Right lobe of liver (tissue), 6 donors: ENCODE results near the gene CX3CL1. TPM values are rescaled to one million over a fixed set of nuclear protein-coding genes. Genes with fewer than 3 reads are reported as not detected.

Experiments
- ATAC-seq, 4 donors: fragments of 200-7000 bp; cut with Tn5 transposase; one replicate each; pipeline ENCODE4 v1.9.1; 2020; ENCODE audit warnings: mild to moderate bottlenecking in 4 of 4, moderate library complexity in 4 of 4
- DNase-seq, 3 donors: peaks; one replicate each; pipeline ENCODE4 v3.0.0-alpha.2; 2020
- H3K27ac ChIP-seq, 3 donors: fragments of 200-600 bp; one replicate each; pipeline ENCODE4 v1.8.0; 2022
- H3K27me3 ChIP-seq, 2 donors: fragments of 200-600 bp; one replicate each; pipeline ENCODE4 v1.8.0; 2022
- H3K36me3 ChIP-seq, 4 donors: fragments of 200-600 bp; sonication (generic) in 1 of 4; one replicate each; pipeline versions ENCODE4 v1.5.1 to v1.8.0; 2017 to 2022; ENCODE audit warnings: control low read depth in 1 of 4
- H3K4me1 ChIP-seq, 4 donors: fragments of 200-600 bp; sonication (generic) in 1 of 4; one replicate each; pipeline versions ENCODE4 v1.5.1 to v1.8.0; 2017 to 2022; ENCODE audit warnings: control low read depth in 1 of 4
- H3K4me3 ChIP-seq, 3 donors: fragments of 200-600 bp; one replicate each; pipeline ENCODE4 v1.8.0; 2022
- H3K9me3 ChIP-seq, 4 donors: fragments of 200-600 bp; sonication (generic) in 1 of 4; one replicate each; pipeline versions ENCODE4 v1.5.1 to v1.8.0; 2017 to 2022; ENCODE audit warnings: control low read depth in 1 of 4
- POLR2A ChIP-seq: fragments of 450-650 bp; IDR thresholded peaks from one replicate; pipeline ENCODE4 v1.6.1; 2017; ENCODE audit warnings: antibody characterized with exemption, mild to moderate bottlenecking
- WGBS: methylation state at CpG from one replicate; pipeline ENCODE4 v1.1.6; 2018; ENCODE audit warnings: low coverage, low lambda C conversion rate; ENCODE audit not compliant: insufficient coverage; ENCODE audit errors: missing lambda C conversion rate; 5-methylcytosine and 5-hydroxymethylcytosine counted together
- intact Hi-C, 2 donors: fragments of 100-400 bp; cut with DNase I; formaldehyde crosslinking; loops; one replicate each; pipeline versions ENCODE4 v1.11.2 to v1.14.1; 2022
- total RNA-seq, 6 experiments: library from RNA; depleted of rRNA in 2 of 6; stranded (reverse); fragments of >200 nt in 2 of 6; fragmentation: NEBNext Ultra II Directional in 3 of 6; extraction: Animal tissue kit (Norgen Biotek cat#: 25700) in 3 of 6; gene quantifications; one replicate each; pipeline versions ENCODE4 v1.1.0 to v1.2.4, GENCODE V29; 2016 to 2023
- TF ChIP-seq, protein P1 (sequence below), 4 donors: fragments of 200-600 bp in 3 of 4; fragments of 450-650 bp in 1 of 4; IDR thresholded peaks; one replicate each; pipeline versions ENCODE4 v1.5.1 to v1.8.0; 2016 to 2022; ENCODE audit warnings: antibody characterized with exemption in 4 of 4, mild to moderate bottlenecking in 2 of 4
- donor health status: DM: no; HTN: yes; CAD: no.
- donor health status: DM: no; HTN: no; CAD: no.
- donor health status: DM: no; HTN: no; CAD: no.
- donor health status: DM: no; HTN: yes; CAD: no.
- donor health status: DM: no; HTN: yes; CAD: no.

CX3CL1 gene
- total RNA-seq, 6 experiments from 2014 or later, result 3.3 to 20.5 (median 9.8) TPM

DNA sequence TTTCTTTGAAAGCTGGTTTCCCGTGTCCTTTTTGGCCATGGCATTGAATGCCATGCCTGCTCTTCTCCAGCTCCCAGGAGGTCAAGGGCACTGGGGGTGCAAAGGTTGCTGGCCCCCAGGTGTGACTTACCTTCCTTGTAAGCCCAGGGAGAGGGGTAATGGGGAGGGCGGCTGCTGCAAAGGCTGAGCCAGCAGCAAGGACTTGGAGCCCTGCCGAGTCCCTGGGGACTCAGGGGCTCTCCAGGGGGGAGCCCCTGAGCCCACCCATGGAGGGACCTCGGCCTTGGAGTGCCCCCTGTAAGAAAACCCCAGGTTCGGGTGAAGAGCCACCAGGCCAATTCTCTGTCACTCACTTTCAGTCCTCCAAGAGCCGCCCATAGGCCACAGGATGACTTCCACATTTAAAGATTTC is 19.6 kb upstream of the CX3CL1 start:
- no peak for DNase-seq
- no peak for TF ChIP-seq POLR2A
- TF ChIP-seq, protein P1, sequence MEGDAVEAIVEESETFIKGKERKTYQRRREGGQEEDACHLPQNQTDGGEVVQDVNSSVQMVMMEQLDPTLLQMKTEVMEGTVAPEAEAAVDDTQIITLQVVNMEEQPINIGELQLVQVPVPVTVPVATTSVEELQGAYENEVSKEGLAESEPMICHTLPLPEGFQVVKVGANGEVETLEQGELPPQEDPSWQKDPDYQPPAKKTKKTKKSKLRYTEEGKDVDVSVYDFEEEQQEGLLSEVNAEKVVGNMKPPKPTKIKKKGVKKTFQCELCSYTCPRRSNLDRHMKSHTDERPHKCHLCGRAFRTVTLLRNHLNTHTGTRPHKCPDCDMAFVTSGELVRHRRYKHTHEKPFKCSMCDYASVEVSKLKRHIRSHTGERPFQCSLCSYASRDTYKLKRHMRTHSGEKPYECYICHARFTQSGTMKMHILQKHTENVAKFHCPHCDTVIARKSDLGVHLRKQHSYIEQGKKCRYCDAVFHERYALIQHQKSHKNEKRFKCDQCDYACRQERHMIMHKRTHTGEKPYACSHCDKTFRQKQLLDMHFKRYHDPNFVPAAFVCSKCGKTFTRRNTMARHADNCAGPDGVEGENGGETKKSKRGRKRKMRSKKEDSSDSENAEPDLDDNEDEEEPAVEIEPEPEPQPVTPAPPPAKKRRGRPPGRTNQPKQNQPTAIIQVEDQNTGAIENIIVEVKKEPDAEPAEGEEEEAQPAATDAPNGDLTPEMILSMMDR (IDR thresholded peaks at IDR 0.05), result no peak

DNA sequence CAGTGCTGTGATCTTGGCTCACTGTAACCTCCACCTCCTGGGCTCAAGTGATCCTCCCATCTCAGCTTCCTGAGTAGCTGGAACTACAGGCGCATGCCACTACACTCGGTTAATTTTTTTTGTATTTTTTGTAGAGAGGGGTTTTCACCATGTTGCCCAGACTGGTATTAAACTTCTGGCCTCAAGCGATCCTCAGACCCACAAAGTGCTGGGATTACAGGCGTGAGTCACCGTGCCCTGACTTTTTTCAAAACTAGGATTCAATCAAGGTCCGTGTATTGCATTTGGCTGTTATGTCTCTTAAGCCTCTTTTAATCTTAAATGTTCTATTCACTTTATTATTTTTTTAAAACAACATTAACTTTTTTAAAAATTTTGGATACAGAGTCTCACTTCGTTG is 18.0 kb upstream of the CX3CL1 start:
- Histone ChIP-seq H3K27me3 (no peaks in the 10 kb centered on the region), H3K27ac (no peak overlapping the region), H3K36me3 (no peaks in the 10 kb centered on the region), H3K9me3 (no peaks in the 10 kb centered on the region), H3K4me1 (no peaks in the 10 kb centered on the region), H3K4me3 (no peak overlapping the region)
- TF ChIP-seq POLR2A, result no peak
- TF ChIP-seq, protein P1 (IDR thresholded peaks at IDR 0.05), result no peak
- intact Hi-C loops, result no loop called here
- WGBS, result 86% methylated on average over 7 of the region's 7 CpGs
- no peak for ATAC-seq
- no peak for DNase-seq

More for the DNA sequence above, 19.6 kb upstream of the CX3CL1 start:
- intact Hi-C loops, result no loop called here
- 69% methylated on average over 3 of the region's 6 CpGs for WGBS
- Histone ChIP-seq H3K4me3 (no peak overlapping the region), H3K9me3 (no peaks in the 10 kb centered on the region), H3K27me3 (no peaks in the 10 kb centered on the region), H3K27ac (no peak overlapping the region), H3K36me3 (no peaks in the 10 kb centered on the region), H3K4me1 (no peaks in the 10 kb centered on the region)
- ATAC-seq, result peak in 1 of 4 donors; percentile 29

DNA sequence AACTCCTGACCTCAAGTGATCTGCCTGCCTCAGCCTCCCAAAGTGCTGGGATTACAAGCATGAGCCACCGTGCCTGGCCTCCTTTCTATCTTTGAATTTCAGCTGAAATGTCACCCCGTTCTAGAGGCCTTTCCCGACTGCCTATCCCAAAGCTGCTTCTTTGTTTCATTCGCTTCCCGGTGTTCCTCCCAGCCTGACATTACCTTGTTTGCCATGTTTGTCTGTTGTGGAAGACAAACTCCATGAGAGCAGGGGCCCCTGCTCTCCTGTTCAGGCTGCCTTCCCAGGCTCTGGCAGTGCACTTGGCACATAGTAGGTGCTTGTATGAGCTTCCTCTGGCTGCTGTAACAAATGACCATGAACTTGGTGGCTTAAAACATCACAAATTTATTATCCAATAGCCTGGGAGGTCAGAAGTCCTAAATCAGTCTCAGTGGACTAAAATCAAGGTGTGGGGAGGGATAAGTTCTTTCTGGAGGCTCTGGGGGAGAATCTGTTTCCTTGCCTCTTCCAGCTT is 16.3 kb upstream of the CX3CL1 start:
- H3K4me3 ChIP-seq, result no peak overlapping the region
- no peaks in the 10 kb centered on the region for H3K36me3 ChIP-seq
- no peak for TF ChIP-seq POLR2A
- TF ChIP-seq, protein P1 (IDR thresholded peaks at IDR 0.05), result no peak
- intact Hi-C loops, result no loop called here
- ATAC-seq (no peak), DNase-seq (no peak)
- no peaks in the 10 kb centered on the region for H3K27me3 ChIP-seq
- no peak overlapping the region for H3K27ac ChIP-seq
- H3K9me3 ChIP-seq, result no peaks in the 10 kb centered on the region
- 93% methylated on average over 5 of the region's 5 CpGs for WGBS
- H3K4me1 ChIP-seq, result no peaks in the 10 kb centered on the region

DNA sequence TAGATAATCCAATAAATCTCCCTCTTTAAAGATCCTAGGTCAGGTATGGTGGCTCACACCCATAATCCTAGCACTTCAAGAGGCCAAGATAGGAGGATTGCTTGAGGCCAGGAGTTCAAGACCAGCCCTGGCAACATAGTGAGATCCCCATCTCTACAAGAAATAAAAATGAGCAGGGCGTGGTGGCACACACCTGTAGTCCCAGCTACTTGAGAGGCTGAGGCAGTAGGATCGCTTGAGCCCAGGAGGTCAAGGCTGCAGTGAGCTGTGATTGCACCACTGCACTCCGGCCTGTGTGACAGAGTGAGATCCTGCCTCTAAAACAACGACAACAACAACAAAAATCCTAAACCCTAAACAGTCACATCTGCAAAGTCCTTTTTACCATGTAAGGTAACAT is 15.7 kb upstream of the CX3CL1 start:
- Histone ChIP-seq H3K36me3 (no peaks in the 10 kb centered on the region), H3K9me3 (no peaks in the 10 kb centered on the region), H3K27me3 (no peaks in the 10 kb centered on the region), H3K4me3 (no peak overlapping the region), H3K27ac (no peak overlapping the region), H3K4me1 (peaks cover 0 to 4% (median 1%) of the 10 kb centered on the region in 4 donors)
- ATAC-seq (no peak), DNase-seq (no peak)
- TF ChIP-seq, protein P1 (IDR thresholded peaks at IDR 0.05), result no peak
- no peak for TF ChIP-seq POLR2A
- intact Hi-C loops, result no loop called here
- 66% methylated on average over 3 of the region's 4 CpGs for WGBS
